ENCODE results near the gene PHLDA3.

GRCh38 chr1:201434266-201434665 is 34.7 kb downstream of the PHLDA3 start:
- TF ChIP-seq CTCF (IDR thresholded peaks at IDR 0.05; ENCODE audit: insufficient read depth, low read length): no peak
- no peak for TF ChIP-seq POLR2AphosphoS5 (IDR thresholded peaks at IDR 0.05; ENCODE audit: low read depth)

Measured in HL-60 (cell line).